DND-41 (cell line): ENCODE results near the gene ELF3.

Source experiments
- ATAC-seq: fragments of 200-7000 bp; cut with Tn5 transposase; 3 replicates; pipeline ENCODE4 v1.9.1; 2021; ENCODE audit warnings: low read depth; ENCODE audit not compliant: insufficient read depth
- DNase-seq: peaks from one replicate; pipeline ENCODE4 v3.0.0-alpha.2; 2020
- H2AFZ ChIP-seq: 2 replicates; pipeline ENCODE4 v1.6.0; 2012; ENCODE audit warnings: low read depth, low read length
- H3K27ac ChIP-seq: 2 replicates; pipeline ENCODE4 v1.5.1; 2012; ENCODE audit warnings: low read length, inconsistent platforms
- H3K27me3 ChIP-seq: fragments of 200-600 bp; sonication (generic); 2 replicates; pipeline ENCODE4 v1.6.0; 2012; ENCODE audit warnings: low read length, mild to moderate bottlenecking, inconsistent platforms; ENCODE audit not compliant: insufficient read depth, poor library complexity
- H3K36me3 ChIP-seq: 2 replicates; pipeline ENCODE4 v1.5.1; 2012; ENCODE audit warnings: low read length, inconsistent platforms; ENCODE audit not compliant: insufficient read depth
- H3K4me1 ChIP-seq: 2 replicates; pipeline ENCODE4 v1.5.1; 2012; ENCODE audit warnings: mild to moderate bottlenecking, low read length; ENCODE audit not compliant: insufficient read depth
- H3K4me2 ChIP-seq: 2 replicates; pipeline ENCODE4 v1.6.0; 2012; ENCODE audit warnings: mild to moderate bottlenecking, moderate library complexity, low read length, inconsistent platforms; ENCODE audit not compliant: insufficient read depth
- H3K4me3 ChIP-seq, 2 experiments: fragments of 200-600 bp in 1 of 2; shearing (Covaris generic) in 1 of 2; 2 replicates each; pipeline ENCODE4 v1.5.1; 2012 to 2016; ENCODE audit warnings: inconsistent platforms in 2 of 2, low read length in 2 of 2, mild to moderate bottlenecking in 2 of 2, low read depth in 1 of 2, moderate library complexity in 1 of 2
- H3K79me2 ChIP-seq: 2 replicates; pipeline ENCODE4 v1.6.0; 2012; ENCODE audit warnings: low read length, inconsistent platforms; ENCODE audit not compliant: insufficient read depth
- H3K9ac ChIP-seq: 2 replicates; pipeline ENCODE4 v1.6.0; 2012; ENCODE audit warnings: low read depth, mild to moderate bottlenecking, inconsistent platforms, low read length, moderate library complexity
- H3K9me3 ChIP-seq: 2 replicates; pipeline ENCODE4 v1.5.1; 2012; ENCODE audit warnings: low read length, moderate library complexity, mild to moderate bottlenecking, inconsistent platforms; ENCODE audit not compliant: insufficient read depth, severe bottlenecking
- H4K20me1 ChIP-seq: 2 replicates; pipeline ENCODE4 v1.6.0; 2012; ENCODE audit warnings: low read length; ENCODE audit not compliant: insufficient read depth
- EZH2 ChIP-seq: IDR thresholded peaks from 3 replicates; pipeline ENCODE4 v1.6.1; 2012; ENCODE audit warnings: borderline replicate concordance, low read depth, mild to moderate bottlenecking, moderate library complexity, low read length, inconsistent platforms; ENCODE audit not compliant: severe bottlenecking
- TF ChIP-seq, protein P1 (sequence below): IDR thresholded peaks from 2 replicates; pipeline ENCODE4 v1.5.1; 2012; ENCODE audit warnings: borderline replicate concordance, low read length, moderate library complexity, mild to moderate bottlenecking; ENCODE audit not compliant: poor library complexity, severe bottlenecking; ENCODE audit errors: extremely low read depth

ELF3 gene

DNA sequence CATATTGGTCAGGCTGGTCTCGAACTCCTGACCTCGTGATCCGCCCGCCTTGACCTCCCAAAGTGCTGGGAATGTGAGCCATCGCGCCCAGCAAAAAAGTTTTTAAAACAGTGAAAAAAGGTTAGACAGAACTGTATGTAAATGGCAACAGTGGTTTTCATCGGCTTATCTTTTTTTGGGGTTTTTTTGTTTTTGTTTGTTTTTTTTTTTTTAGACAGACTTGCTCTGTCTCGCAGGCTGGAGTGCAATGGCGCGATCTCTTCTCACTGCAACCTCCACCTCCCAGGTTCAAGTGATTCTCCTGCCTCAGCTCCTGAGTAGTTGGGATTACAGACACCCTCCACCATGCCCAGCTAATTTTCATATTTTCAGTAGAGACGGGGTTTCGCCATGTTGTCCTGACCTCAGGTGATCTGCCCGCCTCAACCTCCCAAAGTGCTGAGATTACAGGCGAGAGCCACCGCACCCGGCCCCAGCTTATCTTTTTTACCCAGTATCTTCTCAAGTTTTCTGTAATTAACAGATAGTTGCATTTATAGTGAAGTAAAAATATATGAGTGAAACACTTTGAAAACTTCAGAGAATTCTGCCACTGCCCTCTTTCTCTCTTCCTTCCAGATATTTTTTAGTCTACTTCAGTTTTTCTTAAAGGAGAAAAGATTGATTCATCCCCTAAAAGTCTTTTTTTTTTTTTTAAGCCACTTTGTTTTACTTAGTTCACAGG is 42.0 kb upstream of the ELF3 start:
- no peak overlapping the region for H2AFZ ChIP-seq
- DNase-seq = no peak
- H3K9ac ChIP-seq = no peak overlapping the region
- no peak overlapping the region for H3K27ac ChIP-seq
- H3K4me2 ChIP-seq = no peak overlapping the region
- no peaks in the 10 kb centered on the region for H3K79me2 ChIP-seq
- no peak for TF ChIP-seq EZH2
- TF ChIP-seq, protein P1, sequence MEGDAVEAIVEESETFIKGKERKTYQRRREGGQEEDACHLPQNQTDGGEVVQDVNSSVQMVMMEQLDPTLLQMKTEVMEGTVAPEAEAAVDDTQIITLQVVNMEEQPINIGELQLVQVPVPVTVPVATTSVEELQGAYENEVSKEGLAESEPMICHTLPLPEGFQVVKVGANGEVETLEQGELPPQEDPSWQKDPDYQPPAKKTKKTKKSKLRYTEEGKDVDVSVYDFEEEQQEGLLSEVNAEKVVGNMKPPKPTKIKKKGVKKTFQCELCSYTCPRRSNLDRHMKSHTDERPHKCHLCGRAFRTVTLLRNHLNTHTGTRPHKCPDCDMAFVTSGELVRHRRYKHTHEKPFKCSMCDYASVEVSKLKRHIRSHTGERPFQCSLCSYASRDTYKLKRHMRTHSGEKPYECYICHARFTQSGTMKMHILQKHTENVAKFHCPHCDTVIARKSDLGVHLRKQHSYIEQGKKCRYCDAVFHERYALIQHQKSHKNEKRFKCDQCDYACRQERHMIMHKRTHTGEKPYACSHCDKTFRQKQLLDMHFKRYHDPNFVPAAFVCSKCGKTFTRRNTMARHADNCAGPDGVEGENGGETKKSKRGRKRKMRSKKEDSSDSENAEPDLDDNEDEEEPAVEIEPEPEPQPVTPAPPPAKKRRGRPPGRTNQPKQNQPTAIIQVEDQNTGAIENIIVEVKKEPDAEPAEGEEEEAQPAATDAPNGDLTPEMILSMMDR = no peak
- no peaks in the 10 kb centered on the region for H3K9me3 ChIP-seq
- no peaks in the 10 kb centered on the region for H3K27me3 ChIP-seq
- H4K20me1 ChIP-seq = no peaks in the 10 kb centered on the region; the same call in 1 of the 2 replicates
- H3K4me3 ChIP-seq = no peak overlapping the region
- H3K4me1 ChIP-seq = no peaks in the 10 kb centered on the region
- H3K36me3 ChIP-seq = peaks cover 67% of the 10 kb centered on the region
- no peak for ATAC-seq

DNA sequence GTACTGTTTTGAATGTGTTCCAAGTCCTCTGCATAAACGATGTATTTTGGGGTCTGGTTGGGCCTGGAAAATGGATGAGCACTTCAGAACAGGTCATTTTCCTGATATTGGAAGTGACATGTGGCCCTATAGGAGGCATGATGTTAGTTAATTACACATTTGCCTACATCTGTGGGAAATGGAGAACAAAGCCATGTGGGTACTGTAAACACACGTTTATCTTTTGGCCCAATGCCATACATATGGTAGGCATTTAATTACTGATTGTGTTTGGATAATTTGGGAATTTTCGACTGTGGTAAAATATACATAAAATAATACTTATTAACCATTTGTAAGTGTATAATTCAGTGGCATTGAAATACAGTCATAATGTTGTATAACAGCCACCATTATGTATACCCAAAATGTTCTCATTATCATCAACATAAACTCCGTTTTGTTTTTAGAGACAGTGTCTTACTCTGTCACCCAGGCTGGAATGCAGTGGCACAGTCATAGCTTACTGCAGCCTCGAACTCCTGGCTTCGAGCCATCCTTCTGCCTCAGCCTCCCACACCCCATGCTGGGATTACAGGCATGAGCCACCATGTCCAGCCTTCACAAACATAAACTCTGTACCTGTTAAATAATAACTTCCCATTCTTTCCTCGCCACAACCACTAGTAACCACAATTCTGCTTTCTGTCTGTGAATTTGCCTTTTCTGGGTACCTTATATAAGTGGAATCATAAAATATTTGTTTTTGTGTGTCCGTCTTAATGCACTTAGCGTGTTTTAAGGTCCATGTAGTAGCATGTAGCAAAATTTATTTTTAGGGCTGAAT is 39.8 kb upstream of the ELF3 start:
- Histone ChIP-seq H3K79me2 (no peaks in the 10 kb centered on the region), H4K20me1 (no peaks in the 10 kb centered on the region; the same call in 1 of the 2 replicates), H2AFZ (no peak overlapping the region), H3K36me3 (peaks cover 50% of the 10 kb centered on the region), H3K4me3 (no peak overlapping the region), H3K27ac (no peak overlapping the region), H3K9ac (no peak overlapping the region), H3K27me3 (no peaks in the 10 kb centered on the region), H3K4me2 (no peak overlapping the region), H3K4me1 (no peaks in the 10 kb centered on the region), H3K9me3 (no peaks in the 10 kb centered on the region)
- TF ChIP-seq, protein P1 = no peak
- no peak for TF ChIP-seq EZH2
- no peak for DNase-seq
- ATAC-seq = no peak

GRCh38 chr1:201982082-201982622 is 28.2 kb upstream of the ELF3 start:
- Histone ChIP-seq H3K27ac (peak overlapping the region; percentile 73), H3K9me3 (no peaks in the 10 kb centered on the region), H3K79me2 (peaks cover 33% of the 10 kb centered on the region), H3K36me3 (no peaks in the 10 kb centered on the region; the same call in 1 of the 2 replicates), H4K20me1 (no peaks in the 10 kb centered on the region), H3K9ac (peak overlapping the region; percentile 94), H3K27me3 (no peaks in the 10 kb centered on the region), H3K4me3 (peak overlapping the region; percentile 75 to 92), H3K4me2 (peak overlapping the region; percentile 100), H3K4me1 (peaks cover 30% of the 10 kb centered on the region), H2AFZ (peak overlapping the region; percentile 91)
- ATAC-seq = peak; percentile 77
- TF ChIP-seq, protein P1 = no peak
- peak; percentile 75 for DNase-seq
